ENCODE data around the gene MAPKAPK5.

MAPKAPK5 gene

GRCh38 chr12:111868676-111869588, 26.9 kb downstream of the MAPKAPK5 start:
- no peak overlapping the region for H3K4me3 ChIP-seq (ENCODE audit: low read depth in 1 of 2, low read length in 2 of 2)
- no peaks in the 10 kb centered on the region for H3K27me3 ChIP-seq (ENCODE audit: insufficient read depth, low read length, poor library complexity)
- H4K20me1 ChIP-seq (ENCODE audit: insufficient read depth, low read length) = peaks cover 6% of the 10 kb centered on the region; the same call in 1 of the 2 replicates
- peaks cover 13% of the 10 kb centered on the region for H3K79me2 ChIP-seq (ENCODE audit: insufficient read depth, low read length)
- no peaks in the 10 kb centered on the region for H3K4me1 ChIP-seq (ENCODE audit: insufficient read depth, low read length)
- H3K27ac ChIP-seq (ENCODE audit: low read length) = no peak overlapping the region
- no peaks in the 10 kb centered on the region for H3K9me3 ChIP-seq (ENCODE audit: insufficient read depth, low read length, severe bottlenecking)
- TF ChIP-seq EZH2 (IDR thresholded peaks at IDR 0.05; ENCODE audit: borderline replicate concordance, low read depth, low read length, severe bottlenecking) = no peak
- TF ChIP-seq CTCF (IDR thresholded peaks at IDR 0.05; ENCODE audit: borderline replicate concordance, extremely low read depth, low read length, poor library complexity, severe bottlenecking) = no peak
- H3K9ac ChIP-seq (ENCODE audit: low read depth, low read length) = no peak overlapping the region
- peaks cover 87% of the 10 kb centered on the region for H3K36me3 ChIP-seq (ENCODE audit: insufficient read depth, low read length)
- DNase-seq (no peak), ATAC-seq (ENCODE audit: insufficient read depth, low read depth) (no peak)
- H2AFZ ChIP-seq (ENCODE audit: low read depth, low read length) = no peak overlapping the region
- H3K4me2 ChIP-seq (ENCODE audit: insufficient read depth, low read length) = no peak overlapping the region

DNA sequence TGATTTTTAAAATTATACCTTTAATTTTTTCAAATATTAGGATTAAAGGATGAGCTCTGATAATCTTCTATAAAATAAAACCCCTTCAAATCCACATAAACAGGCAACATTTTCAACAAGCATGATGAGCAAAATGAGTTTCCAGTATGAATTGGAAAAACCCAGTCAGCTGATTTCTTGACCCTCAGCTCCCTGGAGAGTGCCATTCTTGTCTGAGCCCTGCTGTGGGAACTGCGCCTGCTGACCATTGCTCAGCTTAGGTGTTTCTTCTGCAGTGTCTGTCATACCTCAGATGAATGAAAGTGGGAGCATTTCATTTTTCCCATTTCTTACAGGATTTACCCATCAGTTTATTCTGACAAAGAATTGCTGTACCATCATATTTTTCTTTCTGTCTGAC, 27.6 kb downstream of the MAPKAPK5 start:
- H3K9me3 ChIP-seq (ENCODE audit: insufficient read depth, low read length, severe bottlenecking) = no peaks in the 10 kb centered on the region
- DNase-seq = no peak
- H4K20me1 ChIP-seq (ENCODE audit: insufficient read depth, low read length) = peaks cover 3% of the 10 kb centered on the region; the same call in 1 of the 2 replicates
- H3K4me2 ChIP-seq (ENCODE audit: insufficient read depth, low read length) = no peak overlapping the region
- no peak overlapping the region for H2AFZ ChIP-seq (ENCODE audit: low read depth, low read length)
- H3K27me3 ChIP-seq (ENCODE audit: insufficient read depth, low read length, poor library complexity) = no peaks in the 10 kb centered on the region
- no peak overlapping the region for H3K27ac ChIP-seq (ENCODE audit: low read length)
- H3K4me1 ChIP-seq (ENCODE audit: insufficient read depth, low read length) = no peaks in the 10 kb centered on the region
- no peak for ATAC-seq (ENCODE audit: insufficient read depth, low read depth)
- peaks cover 90% of the 10 kb centered on the region for H3K36me3 ChIP-seq (ENCODE audit: insufficient read depth, low read length)
- no peak overlapping the region for H3K4me3 ChIP-seq (ENCODE audit: low read depth in 1 of 2, low read length in 2 of 2)
- peaks cover 9% of the 10 kb centered on the region; the same call in 1 of the 2 replicates for H3K79me2 ChIP-seq (ENCODE audit: insufficient read depth, low read length)
- no peak overlapping the region for H3K9ac ChIP-seq (ENCODE audit: low read depth, low read length)
- TF ChIP-seq EZH2 (IDR thresholded peaks at IDR 0.05; ENCODE audit: borderline replicate concordance, low read depth, low read length, severe bottlenecking) (no peak), CTCF (IDR thresholded peaks at IDR 0.05; ENCODE audit: borderline replicate concordance, extremely low read depth, low read length, poor library complexity, severe bottlenecking) (no peak)

DNA sequence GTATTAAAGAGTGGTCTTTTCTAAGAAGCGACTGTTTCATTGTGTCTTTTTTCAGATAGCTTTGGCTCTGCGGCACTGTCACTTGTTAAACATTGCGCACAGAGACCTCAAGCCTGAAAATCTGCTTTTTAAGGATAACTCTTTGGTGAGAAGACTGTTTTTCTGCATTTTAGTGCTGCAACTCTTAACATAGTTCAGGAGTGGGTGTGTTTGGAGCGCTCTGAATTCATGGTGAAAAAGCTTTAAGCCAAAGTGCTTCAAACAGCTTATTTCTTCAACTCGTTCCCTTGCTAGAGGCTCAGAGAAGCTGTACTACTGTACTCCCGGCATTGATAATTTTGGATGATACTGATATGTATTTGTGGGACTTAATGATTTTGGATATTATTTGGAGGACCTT, 28.2 kb downstream of the MAPKAPK5 start:
- no peak for TF ChIP-seq CTCF (IDR thresholded peaks at IDR 0.05; ENCODE audit: borderline replicate concordance, extremely low read depth, low read length, poor library complexity, severe bottlenecking)
- TF ChIP-seq EZH2 (IDR thresholded peaks at IDR 0.05; ENCODE audit: borderline replicate concordance, low read depth, low read length, severe bottlenecking) = no peak
- peaks cover 85% of the 10 kb centered on the region for H3K36me3 ChIP-seq (ENCODE audit: insufficient read depth, low read length)

More for the DNA sequence above, 28.2 kb downstream of the MAPKAPK5 start:
- ATAC-seq (ENCODE audit: insufficient read depth, low read depth) = no peak
- Histone ChIP-seq H4K20me1 (ENCODE audit: insufficient read depth, low read length) (peaks cover under 1% of the 10 kb centered on the region; the same call in 1 of the 2 replicates), H3K4me3 (ENCODE audit: low read depth in 1 of 2, low read length in 2 of 2) (no peak overlapping the region), H3K27ac (ENCODE audit: low read length) (no peak overlapping the region), H3K4me2 (ENCODE audit: insufficient read depth, low read length) (no peak overlapping the region), H3K79me2 (ENCODE audit: insufficient read depth, low read length) (peaks cover 4% of the 10 kb centered on the region; the same call in 1 of the 2 replicates), H3K9ac (ENCODE audit: low read depth, low read length) (no peak overlapping the region), H3K4me1 (ENCODE audit: insufficient read depth, low read length) (no peaks in the 10 kb centered on the region), H3K27me3 (ENCODE audit: insufficient read depth, low read length, poor library complexity) (no peaks in the 10 kb centered on the region), H3K9me3 (ENCODE audit: insufficient read depth, low read length, severe bottlenecking) (no peaks in the 10 kb centered on the region), H2AFZ (ENCODE audit: low read depth, low read length) (no peak overlapping the region)
- DNase-seq = no peak

All from DND-41 (cell line).